HG02798 (cell line): ENCODE results near the gene HLCS.

ENCODE experiments used
- ATAC-seq: cut with Tn5 transposase; IDR thresholded peaks from one replicate; pipeline ENCODE4 v1.9.1; 2021; ENCODE audit warnings: mild to moderate bottlenecking; ENCODE audit not compliant: unreplicated experiment, poor library complexity

The HLCS gene

GRCh38 chr21:36733857-36734256 is 232.6 kb downstream of the HLCS start:
- no peak for ATAC-seq

- no peak for ATAC-seq
These were observed 233.7 kb downstream of the HLCS start for GRCh38 chr21:36732761-36733160.

GRCh38 chr21:36732217-36732616 is 234.3 kb downstream of the HLCS start:
- no peak for ATAC-seq

- no peak for ATAC-seq
These were observed 235.9 kb downstream of the HLCS start for GRCh38 chr21:36730291-36731281.

GRCh38 chr21:36729310-36729970 is 237.0 kb downstream of the HLCS start:
- no peak for ATAC-seq

GRCh38 chr21:36728371-36729111 is 237.9 kb downstream of the HLCS start:
- no peak for ATAC-seq

GRCh38 chr21:36727866-36728265 is 238.6 kb downstream of the HLCS start:
- no peak for ATAC-seq

- ATAC-seq, result no peak
These were observed 240.6 kb downstream of the HLCS start for GRCh38 chr21:36725793-36726386.

- no peak for ATAC-seq
These were observed 241.8 kb downstream of the HLCS start for GRCh38 chr21:36724660-36725059.

GRCh38 chr21:36723371-36723881 is 243.0 kb downstream of the HLCS start:
- no peak for ATAC-seq

- ATAC-seq, result no peak
These were observed 243.8 kb downstream of the HLCS start for GRCh38 chr21:36722370-36723368.

- ATAC-seq, result no peak
These were observed 244.7 kb downstream of the HLCS start for GRCh38 chr21:36721817-36722216.

GRCh38 chr21:36719614-36720013 is 246.9 kb downstream of the HLCS start:
- ATAC-seq, result no peak

- no peak for ATAC-seq
These were observed 247.4 kb downstream of the HLCS start for GRCh38 chr21:36718951-36719501.

GRCh38 chr21:36717976-36718375 is 248.5 kb downstream of the HLCS start:
- ATAC-seq, result no peak

GRCh38 chr21:36716836-36717235 is 249.6 kb downstream of the HLCS start:
- ATAC-seq, result no peak

- ATAC-seq, result no peak
These were observed 250.1 kb downstream of the HLCS start for GRCh38 chr21:36716387-36716786.

GRCh38 chr21:36713746-36714145 is 252.7 kb downstream of the HLCS start:
- ATAC-seq, result no peak

GRCh38 chr21:36710729-36711048 is 255.8 kb downstream of the HLCS start:
- no peak for ATAC-seq
